K562 (cell line): ENCODE data around the gene CDIPT. TPM values are rescaled to one million over a fixed set of nuclear protein-coding genes. Genes with fewer than 3 reads are reported as not detected.

Experiments
- ATAC-seq: fragments of 200-7000 bp; cut with Tn5 transposase; 3 replicates; pipeline ENCODE4 v1.9.1; 2020; ENCODE audit warnings: moderate library complexity
- BruUV-seq: library from RNA; stranded (reverse); fragments of 400-500 nt; replicated peaks from 2 replicates; lab custom pipeline; 2021; lab: Mats Ljungman, UMichigan
- CTCF ChIA-PET: fragments of 300-600 bp; formaldehyde crosslinking; extraction: SDS; loops from one replicate; lab custom pipeline; 2021; ENCODE audit warnings: low intra/inter-chr PET ratio; lab: Yijun Ruan, JAX
- POLR2A ChIA-PET: fragments of 300-600, 350-650 bp; sonication (Branson Sonifier 250); formaldehyde crosslinking; extraction: SDS; loops from one replicate; lab custom pipeline; 2021; ENCODE audit warnings: antibody characterized with exemption, inconsistent platforms; lab: Yijun Ruan, JAX
- DNase-seq, 4 experiments: peaks; one replicate each; pipeline versions ENCODE4 v3.0.0 to v3.0.0-alpha.2; 2011 to 2018; ENCODE audit warnings: low spot score in 3 of 4, mixed read lengths in 3 of 4; ENCODE audit errors: extremely low read depth in 1 of 4
- FAIRE-seq: peaks from 2 replicates; lab custom pipeline; 2011; peaks lifted over from hg19 to GRCh38; lab: Jason Lieb, UNC
- H2AFZ ChIP-seq: 2 replicates; pipeline ENCODE4 v1.6.0; 2011; ENCODE audit warnings: low read depth, low read length, control low read depth, inconsistent platforms
- H3K27ac ChIP-seq: fragments of 200-600 bp; 3 replicates; pipeline ENCODE4 v1.8.0; 2011; ENCODE audit warnings: low read depth, mild to moderate bottlenecking, control low read depth, inconsistent platforms, low read length, moderate library complexity, mixed read lengths; ENCODE audit errors: extremely low read depth
- H3K27me3 ChIP-seq, 2 experiments: fragments of 300-600 bp in 1 of 2; 2 replicates in 1 of 2; 3 replicates in 1 of 2; pipeline versions ENCODE4 v1.6.0 to v1.8.0; 2011; ENCODE audit warnings: inconsistent platforms in 2 of 2, low read length in 2 of 2, mild to moderate bottlenecking in 1 of 2, mixed read lengths in 1 of 2, moderate library complexity in 1 of 2; ENCODE audit not compliant: control insufficient read depth in 2 of 2, insufficient read depth in 2 of 2
- H3K36me3 ChIP-seq: fragments of 300-600 bp; 3 replicates; pipeline ENCODE4 v1.8.0; 2011; ENCODE audit warnings: mild to moderate bottlenecking, low read length, inconsistent platforms; ENCODE audit not compliant: control insufficient read depth, insufficient read depth
- H3K4me1 ChIP-seq, 2 experiments: fragments of 200-600 bp in 1 of 2; replicated peaks in 1 of 2; 2 replicates in 1 of 2; 3 replicates in 1 of 2; pipeline versions ENCODE4 v1.5.1 to v1.8.0; 2011; ENCODE audit warnings: inconsistent platforms in 2 of 2, low read length in 2 of 2, mild to moderate bottlenecking in 1 of 2, mixed read lengths in 1 of 2, moderate library complexity in 1 of 2; ENCODE audit not compliant: control insufficient read depth in 2 of 2, insufficient read depth in 2 of 2
- H3K4me2 ChIP-seq: 2 replicates; pipeline ENCODE4 v1.6.1; 2011; ENCODE audit warnings: low read length, control low read depth, inconsistent platforms, mixed read lengths; ENCODE audit not compliant: insufficient read depth
- H3K4me3 ChIP-seq: fragments of 200-600 bp; sonication (generic), shearing (Covaris generic); 2 replicates; pipeline ENCODE4 v1.5.1; 2016; ENCODE audit warnings: control low read depth, inconsistent platforms
- H3K79me2 ChIP-seq: fragments of 200-600 bp; 3 replicates; pipeline ENCODE4 v1.8.0; 2011; ENCODE audit warnings: low read length, inconsistent platforms; ENCODE audit not compliant: control insufficient read depth, insufficient read depth
- H3K9ac ChIP-seq, 2 experiments: 2 replicates each; pipeline versions ENCODE4 v1.6.0 to v1.6.1; 2011; ENCODE audit warnings: low read depth in 2 of 2, low read length in 2 of 2, control low read depth in 1 of 2, inconsistent platforms in 1 of 2, mild to moderate bottlenecking in 1 of 2, mixed read lengths in 1 of 2; ENCODE audit not compliant: insufficient read depth in 1 of 2
- H3K9me1 ChIP-seq: one replicate; pipeline ENCODE4 v1.6.0; 2011; ENCODE audit warnings: inconsistent platforms, mild to moderate bottlenecking, low read length, moderate library complexity; ENCODE audit not compliant: control insufficient read depth, insufficient read depth
- H3K9me3 ChIP-seq: replicated peaks from 2 replicates; pipeline ENCODE4 v1.5.1; 2011; ENCODE audit warnings: low read depth, low read length, inconsistent platforms; ENCODE audit not compliant: control insufficient read depth, insufficient read depth
- H4K20me1 ChIP-seq: replicated peaks from 2 replicates; pipeline ENCODE4 v1.6.1; 2011; ENCODE audit warnings: low read length, inconsistent platforms, mixed read lengths; ENCODE audit not compliant: control insufficient read depth, insufficient read depth
- CAMTA2 ChIP-seq: fragments of 250-450 bp; sonication (Bioruptor Pico); conservative IDR thresholded peaks from 2 replicates; pipeline ENCODE4 v1.5.1; 2022
- MEF2A ChIP-seq: IDR thresholded peaks from 2 replicates; pipeline ENCODE4 v1.6.1; 2011; ENCODE audit warnings: low read depth, mild to moderate bottlenecking, low read length, moderate library complexity; ENCODE audit not compliant: control insufficient read depth
- MEF2D ChIP-seq: conservative IDR thresholded peaks from 2 replicates; pipeline ENCODE4 v1.6.1; 2016; ENCODE audit warnings: low read depth, missing genetic modification characterization, missing compliant biosample characterization
- PREB ChIP-seq: sonication (generic); formaldehyde crosslinking; IDR thresholded peaks from 2 replicates; pipeline ENCODE4 v1.8.1; 2023; ENCODE audit warnings: mild to moderate bottlenecking, missing genetic modification reagents
- ZKSCAN1 ChIP-seq: fragments of 150-350 bp; IDR thresholded peaks from 2 replicates; pipeline ENCODE4 v1.6.1; 2016; ENCODE audit warnings: low read depth, low read length
- ZNF121 ChIP-seq: sonication (generic); formaldehyde crosslinking; conservative IDR thresholded peaks from 2 replicates; pipeline ENCODE4 v1.8.0; 2022; ENCODE audit warnings: missing genetic modification reagents
- ZNF24 ChIP-seq: fragments of 450-650 bp; IDR thresholded peaks from 2 replicates; pipeline ENCODE4 v1.6.1; 2016
- ZSCAN29 ChIP-seq: fragments of 450-650 bp; IDR thresholded peaks from 2 replicates; pipeline ENCODE4 v1.6.1; 2017
- WGBS: fragments of 100-300 bp; shearing (Covaris generic); methylation state at CpG from one replicate; pipeline ENCODE4 v1.1.6; 2016; ENCODE audit warnings: low coverage, mixed read lengths; ENCODE audit not compliant: insufficient coverage; ENCODE audit errors: missing lambda C conversion rate; 5-methylcytosine and 5-hydroxymethylcytosine counted together
- in situ Hi-C: fragments of 300-500 bp; cut with MboI; formaldehyde crosslinking; loops from 4 replicates; pipeline ENCODE4 v1.15.0; 2018; ENCODE audit warnings: inconsistent platforms, mixed read lengths
- intact Hi-C: fragments of 100-400 bp; cut with micrococcal nuclease; formaldehyde crosslinking; loops from 2 replicates; pipeline ENCODE4 v1.14.2; 2022
- polyA plus RNA-seq, 8 experiments: library from polyadenylated mRNA; depleted of rRNA in 4 of 8; stranded (reverse) in 5 of 8; unstranded in 3 of 8; fragments of >200 nt; fragmentation: Nextera tagmentation in 2 of 8; fragmentation: Illumina TruSeq in 1 of 8; extraction: Ambion mirVana in 2 of 8; extraction: Trizol in 1 of 8; gene quantifications; 2 replicates each; pipeline versions ENCODE4 v1.2.1 to v1.2.3, GENCODE V29; 2011 to 2014; ENCODE audit warnings: inconsistent platforms in 1 of 8, missing spikeins in 1 of 8
- total RNA-seq, 7 experiments: library from RNA; depleted of rRNA in 6 of 7; stranded (reverse); fragments of >200 nt in 6 of 7; fragmentation: Illumina TruSeq in 2 of 7; extraction: Trizol in 2 of 7; gene quantifications; 2 replicates each; pipeline versions ENCODE4 v1.2.1 to v1.2.3, GENCODE V29; 2011 to 2021; ENCODE audit warnings: low replicate concordance in 1 of 7

The CDIPT gene
- total and polyA plus RNA-seq, 9 of the 15 experiments (the other 6 are each of a cell fraction or from before 2014, with no cell fraction given), result 1.3 to 37.0 (median 23.0) TPM

GRCh38 chr16:29909391-29909790 lies 46.4 kb upstream of the CDIPT start:
- H3K4me2 ChIP-seq, result no peak overlapping the region
- in situ Hi-C loops (no loop called here), intact Hi-C loops (no loop called here)
- 0 out of 3 replicates have a peak, but pooled peaks cover 5% of the 10 kb centered on the region for H3K36me3 ChIP-seq
- ChIA-PET CTCF (no interaction called here), POLR2A (interaction anchor here (0.6 to 1.2 kb wide), 3 partner anchors 17 to 155 kb away, joined by 3 to 4 read pairs (median 3); partner anchors contain the start of genes C16orf92 and KCTD13)
- no peak overlapping the region for H3K27ac ChIP-seq
- no peaks in the 10 kb centered on the region for H3K27me3 ChIP-seq
- BruUV-seq, result no TSS peak
- no peaks in the 10 kb centered on the region for H3K9me1 ChIP-seq
- WGBS, result 41% methylated on average over 2 of the region's 2 CpGs
- no peak overlapping the region for H3K4me3 ChIP-seq
- no peaks in the 10 kb centered on the region for H3K9me3 ChIP-seq
- no peaks in the 10 kb centered on the region for H4K20me1 ChIP-seq
- H3K9ac ChIP-seq, result no peak overlapping the region
- FAIRE-seq, result no peak
- no peaks in the 10 kb centered on the region for H3K79me2 ChIP-seq
- no peak for DNase-seq
- TF ChIP-seq MEF2D (tag) (peak; percentile 48; the same call in 1 of the 2 replicates), ZSCAN29 (no peak), MEF2A (peak; percentile 24; the same call in 1 of the 2 replicates), CAMTA2 (CRISPR knock-in tag) (no peak)
- peaks cover 0 to 19% of the 10 kb centered on the region in 2 experiments; a peak in 2 of 5 replicates for H3K4me1 ChIP-seq
- ATAC-seq, result no peak
- H2AFZ ChIP-seq, result no peak overlapping the region

GRCh38 chr16:29908719-29909220 lies 45.7 kb upstream of the CDIPT start:
- Histone ChIP-seq H3K4me3 (no peak overlapping the region), H3K27ac (no peak overlapping the region), H4K20me1 (no peaks in the 10 kb centered on the region), H3K36me3 (no peaks in the 10 kb centered on the region), H3K4me2 (no peak overlapping the region), H2AFZ (no peak overlapping the region), H3K4me1 (peaks cover 0 to 19% of the 10 kb centered on the region in 2 experiments; a peak in 2 of 5 replicates), H3K9me1 (no peaks in the 10 kb centered on the region), H3K79me2 (no peaks in the 10 kb centered on the region), H3K9me3 (no peaks in the 10 kb centered on the region), H3K9ac (no peak overlapping the region), H3K27me3 (0 out of 5 replicates have a peak, but pooled peaks cover 0 to under 1% of the 10 kb centered on the region in 2 experiments)
- ChIA-PET POLR2A (interaction anchor here (0.6 to 0.8 kb wide), 3 partner anchors 114 to 998 kb away, joined by 3 to 4 read pairs (median 3); partner anchors contain the start of gene C16orf92), CTCF (no interaction called here)
- ATAC-seq (no peak), DNase-seq (no peak), FAIRE-seq (no peak)
- peak; percentile 92 for TF ChIP-seq ZNF121 (CRISPR knock-in tag)
- TF ChIP-seq PREB (CRISPR knock-in tag), result no peak
- peak; percentile 85 for TF ChIP-seq ZNF24
- no peak for TF ChIP-seq ZKSCAN1
- in situ Hi-C loops, result no loop called here
- WGBS, result 24% methylated on average over 2 of the region's 2 CpGs
- BruUV-seq, result no TSS peak
- intact Hi-C loops, result no loop called here
